HepG2 (cell line): Measurements from ENCODE around the gene MUC22. TPM values are rescaled to one million over a fixed set of nuclear protein-coding genes. Genes with fewer than 3 reads are reported as not detected.
"Not testable (repeated sequence)": the region's sequence is repeated elsewhere in the genome, so short reads cannot be mapped to it uniquely, and the experiment has no call there.

Experiments
- ATAC-seq: fragments of 200-7000 bp; cut with Tn5 transposase; 3 replicates; pipeline ENCODE4 v1.9.1; 2020; ENCODE audit warnings: mild to moderate bottlenecking, moderate library complexity
- BruUV-seq: library from RNA; stranded (reverse); fragments of 400-500 nt; replicated peaks from 2 replicates; lab custom pipeline; 2021; lab: Mats Ljungman, UMichigan
- CTCF ChIA-PET: fragments of 300-600 bp; formaldehyde crosslinking; extraction: SDS; loops from one replicate; lab custom pipeline; 2021; ENCODE audit warnings: low total read pairs, inconsistent platforms, low intra/inter-chr PET ratio; lab: Yijun Ruan, JAX
- POLR2A ChIA-PET: fragments of 350-600 bp; sonication (Branson Sonifier 250); formaldehyde crosslinking; loops from one replicate; lab custom pipeline; 2020; ENCODE audit warnings: antibody characterized with exemption, inconsistent platforms; lab: Yijun Ruan, JAX
- DNase-seq: peaks from one replicate; pipeline ENCODE4 v3.0.0-alpha.2; 2015; ENCODE audit warnings: low spot score
- FAIRE-seq: peaks from 3 replicates; lab custom pipeline; 2011; peaks lifted over from hg19 to GRCh38; lab: Jason Lieb, UNC
- H2AFZ ChIP-seq: one replicate; pipeline ENCODE4 v1.6.1; 2011; ENCODE audit warnings: low read length, inconsistent platforms
- H3K27ac ChIP-seq: fragments of 300-600 bp; 3 replicates; pipeline ENCODE4 v1.8.0; 2011; ENCODE audit warnings: mixed run types, mild to moderate bottlenecking, mixed read lengths, low read length, inconsistent platforms; ENCODE audit not compliant: insufficient read depth; ENCODE audit errors: extremely low read length
- H3K27me3 ChIP-seq, 2 experiments: fragments of 200-600 bp in 1 of 2; 2 replicates in 1 of 2; 3 replicates in 1 of 2; pipeline versions ENCODE4 v1.6.0 to v1.8.0; 2011; ENCODE audit warnings: low read length in 2 of 2, mild to moderate bottlenecking in 2 of 2, moderate library complexity in 2 of 2, inconsistent platforms in 1 of 2; ENCODE audit not compliant: insufficient read depth in 2 of 2, control insufficient read depth in 1 of 2
- H3K36me3 ChIP-seq, 2 experiments: fragments of 200-600 bp in 1 of 2; replicated peaks in 1 of 2; 2 replicates in 1 of 2; 3 replicates in 1 of 2; pipeline versions ENCODE4 v1.5.1 to v1.8.0; 2011; ENCODE audit warnings: low read length in 2 of 2, inconsistent platforms in 1 of 2; ENCODE audit not compliant: insufficient read depth in 2 of 2, control insufficient read depth in 1 of 2
- H3K4me1 ChIP-seq: 2 replicates; pipeline ENCODE4 v1.5.1; 2012; ENCODE audit warnings: low read length, inconsistent platforms; ENCODE audit not compliant: insufficient read depth
- H3K4me2 ChIP-seq: 2 replicates; pipeline ENCODE4 v1.6.0; 2011; ENCODE audit warnings: low read depth, low read length, inconsistent platforms
- H3K4me3 ChIP-seq, 3 experiments: fragments of 200-600 bp in 1 of 3; sonication (generic), shearing (Covaris generic) in 1 of 3; replicated peaks in 1 of 3; 2 replicates each; pipeline ENCODE4 v1.5.1; 2011 to 2016; ENCODE audit warnings: low read length in 3 of 3, inconsistent platforms in 2 of 3, low read depth in 2 of 3, mild to moderate bottlenecking in 2 of 3, control low read depth in 1 of 3, mixed read lengths in 1 of 3; ENCODE audit not compliant: insufficient read depth in 1 of 3
- H3K79me2 ChIP-seq: one replicate; pipeline ENCODE4 v1.6.1; 2011; ENCODE audit warnings: low read length, inconsistent platforms; ENCODE audit not compliant: insufficient read depth
- H3K9ac ChIP-seq: 2 replicates; pipeline ENCODE4 v1.6.0; 2011; ENCODE audit warnings: mild to moderate bottlenecking, low read depth, low read length, inconsistent platforms; ENCODE audit not compliant: insufficient read depth
- H3K9me3 ChIP-seq: 2 replicates; pipeline ENCODE4 v1.5.1; 2012; ENCODE audit warnings: mild to moderate bottlenecking, low read length
- H4K20me1 ChIP-seq: 2 replicates; pipeline ENCODE4 v1.6.0; 2011; ENCODE audit warnings: inconsistent platforms, mild to moderate bottlenecking, low read length, moderate library complexity; ENCODE audit not compliant: insufficient read depth
- CREM ChIP-seq, 2 experiments: sonication (generic) in 1 of 2; formaldehyde crosslinking in 1 of 2; IDR thresholded peaks; 2 replicates each; pipeline versions ENCODE4 v1.4.0 to v1.6.1; 2016 to 2020; ENCODE audit warnings: antibody characterized with exemption in 1 of 2, mild to moderate bottlenecking in 1 of 2, missing genetic modification reagents in 1 of 2
- MZF1 ChIP-seq: sonication (generic); formaldehyde crosslinking; IDR thresholded peaks from 2 replicates; pipeline ENCODE4 v1.8.1; 2023; ENCODE audit warnings: mild to moderate bottlenecking, missing genetic modification reagents, borderline replicate concordance
- THAP7 ChIP-seq: sonication (generic); formaldehyde crosslinking; IDR thresholded peaks from 2 replicates; pipeline ENCODE4 v1.8.1; 2023; ENCODE audit warnings: mild to moderate bottlenecking, missing genetic modification reagents
- WGBS: methylation state at CpG from one replicate; pipeline ENCODE4 v1.1.6; 2017; ENCODE audit warnings: low lambda C conversion rate; 5-methylcytosine and 5-hydroxymethylcytosine counted together
- in situ Hi-C: cut with HindIII; loops from 2 replicates; pipeline ENCODE4 v1.10.0; 2017; ENCODE audit warnings: low pct_unique_long_range_greater_than_20kb; ENCODE audit not compliant: extremely low pct_ligation_motif_present
- intact Hi-C: fragments of 100-400 bp; cut with micrococcal nuclease; formaldehyde crosslinking; loops from one replicate; pipeline ENCODE4 v1.10.0; 2022; ENCODE audit not compliant: unreplicated experiment
- polyA plus RNA-seq, 8 experiments: library from polyadenylated mRNA; depleted of rRNA in 3 of 8; stranded (reverse) in 7 of 8; unstranded in 1 of 8; fragments of >200 nt; fragmentation: Illumina TruSeq in 4 of 8; extraction: Trizol in 4 of 8; gene quantifications; 2 replicates each; pipeline versions ENCODE4 v1.2.1 to v1.2.3, GENCODE V29; 2011 to 2016; ENCODE audit warnings: low read depth in 4 of 8, missing spikeins in 1 of 8, mixed read lengths in 1 of 8; ENCODE audit not compliant: insufficient read depth in 1 of 8
- total RNA-seq, 5 experiments: library from RNA; depleted of rRNA; stranded (reverse); fragments of >200 nt; fragmentation: Illumina TruSeq; extraction: Trizol; gene quantifications; 2 replicates each; pipeline ENCODE4 v1.2.3, GENCODE V29; 2016; ENCODE audit warnings: low read depth in 1 of 5

The MUC22 gene
- total and polyA plus RNA-seq, 2 of the 13 experiments (the other 11 are each of a cell fraction or from before 2014, with no cell fraction given) = not detected

GRCh38 chr6:31053187-31053586, 42.9 kb downstream of the MUC22 start:
- DNase-seq, H2AFZ ChIP-seq, H3K4me3 ChIP-seq, H4K20me1 ChIP-seq, H3K36me3 ChIP-seq, CTCF ChIA-PET, H3K79me2 ChIP-seq, FAIRE-seq, in situ Hi-C loops, H3K9me3 ChIP-seq, POLR2A ChIA-PET, BruUV-seq, intact Hi-C loops, H3K27ac ChIP-seq, H3K4me1 ChIP-seq, H3K9ac ChIP-seq, H3K4me2 ChIP-seq, ATAC-seq: not testable (repeated sequence)
- H3K27me3 ChIP-seq = peaks cover 3 to 28% of the 10 kb centered on the region in 2 experiments; a peak in 3 of 5 replicates
- 70% methylated on average over 4 of the region's 4 CpGs for WGBS

- H3K4me3 ChIP-seq = no peak overlapping the region
- no peak overlapping the region for H3K27ac ChIP-seq
- 3% methylated on average over 8 of the region's 8 CpGs for WGBS
- no peak for ATAC-seq
- H3K27me3 ChIP-seq = peaks cover 3 to 24% of the 10 kb centered on the region in 2 experiments; a peak in 3 of 5 replicates
- ChIA-PET CTCF (no interaction called here), POLR2A (no interaction called here)
- no peaks in the 10 kb centered on the region for H3K4me1 ChIP-seq
- H3K4me2 ChIP-seq = no peak overlapping the region
- no peaks in the 10 kb centered on the region for H3K36me3 ChIP-seq
- in situ Hi-C loops (no loop called here), intact Hi-C loops (no loop called here)
- no peak for TF ChIP-seq THAP7 (CRISPR knock-in tag)
- TF ChIP-seq MZF1 (CRISPR knock-in tag) = no peak
- TF ChIP-seq CREM (IDR thresholded peaks at IDR 0.05) = no peak
- TF ChIP-seq CREM (CRISPR knock-in tag; IDR thresholded peaks at IDR 0.05) = no peak
- H2AFZ ChIP-seq = no peak overlapping the region
- FAIRE-seq = no peak
- no TSS peak for BruUV-seq
- H3K9me3 ChIP-seq = no peaks in the 10 kb centered on the region
- no peaks in the 10 kb centered on the region for H3K79me2 ChIP-seq
- no peaks in the 10 kb centered on the region for H4K20me1 ChIP-seq
- DNase-seq = no peak
- H3K9ac ChIP-seq = no peak overlapping the region
Observed at GRCh38 chr6:31053873-31054272, 43.6 kb downstream of the MUC22 start.
